ENCODE measurements around the gene SYT10. TPM values are rescaled to one million over a fixed set of nuclear protein-coding genes. Genes with fewer than 3 reads are reported as not detected.
"Not testable (repeated sequence)": the region's sequence is repeated elsewhere in the genome, so short reads cannot be mapped to it uniquely, and the experiment has no call there.

SYT10 gene
- total RNA-seq, 1 donor from 2014 or later: not detected

DNA sequence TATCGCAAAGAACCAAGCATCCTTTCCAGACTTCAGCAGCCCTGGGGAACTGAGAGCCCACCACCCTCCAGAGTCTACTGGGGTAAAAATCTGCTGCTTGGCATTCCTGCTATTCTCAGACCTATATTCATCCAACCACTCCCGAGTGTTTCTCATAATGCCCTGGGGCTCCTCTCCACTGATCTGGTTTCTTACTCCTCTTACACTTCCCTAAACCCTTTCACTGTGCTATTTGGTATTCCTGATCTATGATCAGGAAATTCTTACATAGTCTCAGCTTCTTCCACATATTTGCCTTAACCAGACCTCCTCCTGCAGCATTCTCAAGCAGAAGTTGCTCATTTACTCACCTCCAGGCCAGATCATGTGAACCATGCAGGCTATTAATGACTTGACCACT, 82.4 kb downstream of the SYT10 start:
- DNase-seq (ENCODE audit: extremely low read depth, low read depth, low spot score): no peak

DNA sequence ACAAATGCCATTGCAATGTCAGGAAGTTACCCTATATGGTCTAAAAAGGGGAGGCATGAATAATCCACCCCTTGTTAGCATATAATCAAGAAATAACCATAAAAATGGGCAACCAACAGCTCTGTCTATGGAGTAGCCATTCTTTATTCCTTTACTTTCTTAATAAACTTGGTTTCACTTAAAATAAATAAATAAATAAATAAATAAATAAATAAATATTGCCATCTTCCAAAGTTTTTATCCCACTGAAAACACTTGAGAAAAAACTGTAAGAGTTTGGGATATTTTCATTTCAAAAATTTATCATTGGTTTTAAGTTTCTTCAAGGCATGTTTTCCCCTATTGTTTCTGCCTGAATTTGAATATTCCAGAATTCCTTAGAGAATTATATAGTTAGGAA, 89.8 kb downstream of the SYT10 start:
- no peak for DNase-seq (ENCODE audit: extremely low read depth, low read depth, low spot score)

DNA sequence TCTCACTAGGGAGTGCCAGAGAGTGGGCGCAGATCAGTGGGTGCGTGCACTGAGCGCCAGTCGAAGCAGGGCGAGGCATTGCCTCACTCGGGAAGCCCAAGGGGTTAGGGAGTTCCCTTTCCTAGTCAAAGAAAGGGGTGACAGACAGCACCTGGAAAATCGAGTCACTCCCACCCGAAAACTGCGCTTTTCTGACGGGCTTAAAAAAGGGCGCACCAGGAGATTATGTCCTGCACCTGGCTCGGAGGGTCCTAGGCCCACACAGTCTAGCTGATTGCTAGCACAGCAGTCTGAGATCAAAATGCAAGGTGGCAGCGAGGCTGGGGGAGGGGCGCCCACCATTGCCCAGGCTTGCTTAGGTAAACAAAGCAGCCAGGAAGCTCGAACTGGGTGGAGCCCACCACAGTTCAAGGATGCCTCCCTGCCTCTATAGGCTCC, 107.6 kb downstream of the SYT10 start:
- not testable (repeated sequence) for DNase-seq (ENCODE audit: extremely low read depth, low read depth, low spot score)

DNA sequence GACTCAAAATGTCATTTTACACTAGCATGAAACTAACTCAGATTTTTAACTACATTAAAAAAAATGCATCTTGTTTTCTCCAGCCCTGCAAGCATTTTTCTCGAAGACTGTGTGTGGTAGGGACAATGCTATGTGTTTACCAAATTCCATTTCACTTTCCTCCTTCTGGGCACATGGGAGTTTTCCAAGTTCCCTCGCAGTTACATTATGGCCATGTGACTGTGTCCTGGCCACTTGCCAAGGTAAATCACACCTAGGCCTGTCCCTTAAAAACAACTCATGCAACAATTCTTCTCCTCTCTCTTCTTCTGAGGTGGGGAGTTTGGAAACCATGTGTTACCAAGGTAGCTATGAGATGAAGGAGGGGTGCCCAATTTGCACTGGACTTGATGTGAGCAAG, 108.7 kb downstream of the SYT10 start:
- no peak for DNase-seq (ENCODE audit: extremely low read depth, low read depth, low spot score)
